ENCODE results near the gene ECEL1. TPM values are rescaled to one million over a fixed set of nuclear protein-coding genes. Genes with fewer than 3 reads are reported as not detected.

Gene ECEL1
- total and polyA plus RNA-seq, 4 donors = 0.09 to 0.35 (median 0.23) TPM

DNA sequence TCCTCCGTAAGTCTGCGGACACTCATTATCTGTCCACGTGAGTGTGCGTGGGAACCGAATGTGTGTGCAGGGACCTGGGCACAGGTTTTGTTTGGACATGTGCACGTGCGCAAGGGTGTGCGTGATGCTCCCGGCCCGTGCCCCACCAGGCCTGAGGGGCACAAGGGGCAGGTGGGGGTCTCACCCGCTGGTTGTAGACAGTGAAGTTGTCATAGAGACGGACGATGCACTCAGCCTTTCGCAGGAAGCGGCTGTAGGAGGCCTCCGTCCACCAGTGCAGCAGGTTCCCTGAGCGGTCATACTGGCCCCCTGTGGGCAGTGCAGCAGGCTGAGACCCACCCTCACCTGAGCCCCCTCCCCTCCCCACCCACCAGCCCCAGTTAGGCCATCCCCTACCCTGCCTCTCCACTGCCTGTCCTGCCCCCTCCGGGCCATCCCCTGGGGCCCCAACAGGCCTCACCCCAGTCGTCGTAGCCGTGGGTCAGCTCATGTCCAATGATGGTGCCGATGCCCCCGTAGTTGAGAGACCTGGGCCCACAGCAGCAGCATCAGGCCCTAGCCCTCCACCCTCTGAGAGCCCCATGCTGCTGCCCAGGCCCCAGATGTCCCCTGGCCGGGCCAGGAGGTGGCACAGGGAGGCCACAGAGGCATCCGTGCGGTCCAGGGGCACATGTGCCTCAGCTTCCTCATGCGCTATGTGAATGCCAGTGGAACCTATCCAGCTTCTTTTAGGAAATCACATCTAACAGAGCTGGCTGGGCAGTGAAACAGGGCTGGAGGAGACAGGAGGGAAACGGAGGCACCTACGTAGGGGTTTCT is 6.1 kb downstream of the ECEL1 start:
- ATAC-seq (ENCODE audit: insufficient read depth, low FRiP score) = no peak
- Histone ChIP-seq H3K9me3 (ENCODE audit: control insufficient read depth in 4 of 4, insufficient read depth in 3 of 4, low read length in 3 of 4) (peaks cover 0 to 2% (median 0%) of the 10 kb centered on the region in 4 donors), H3K27ac (ENCODE audit: low read depth in 1 of 2, low read length in 1 of 2) (no peak overlapping the region), H3K9ac (ENCODE audit: insufficient read depth in 1 of 2, low read length in 2 of 2) (no peak overlapping the region), H3K4me3 (no peak overlapping the region), H3K36me3 (ENCODE audit: control insufficient read depth in 4 of 4, insufficient read depth in 4 of 4, low read length in 4 of 4) (no peaks in the 10 kb centered on the region), H3K4me1 (ENCODE audit: control insufficient read depth in 5 of 5, insufficient read depth in 5 of 5, low read length in 5 of 5) (peaks cover 0 to 4% (median 0%) of the 10 kb centered on the region in 5 donors), H3K27me3 (ENCODE audit: control insufficient read depth in 3 of 3, insufficient read depth in 3 of 3, low read length in 2 of 3) (peaks cover 15 to 38% (median 25%) of the 10 kb centered on the region in 3 donors)
- TF ChIP-seq, protein P1, sequence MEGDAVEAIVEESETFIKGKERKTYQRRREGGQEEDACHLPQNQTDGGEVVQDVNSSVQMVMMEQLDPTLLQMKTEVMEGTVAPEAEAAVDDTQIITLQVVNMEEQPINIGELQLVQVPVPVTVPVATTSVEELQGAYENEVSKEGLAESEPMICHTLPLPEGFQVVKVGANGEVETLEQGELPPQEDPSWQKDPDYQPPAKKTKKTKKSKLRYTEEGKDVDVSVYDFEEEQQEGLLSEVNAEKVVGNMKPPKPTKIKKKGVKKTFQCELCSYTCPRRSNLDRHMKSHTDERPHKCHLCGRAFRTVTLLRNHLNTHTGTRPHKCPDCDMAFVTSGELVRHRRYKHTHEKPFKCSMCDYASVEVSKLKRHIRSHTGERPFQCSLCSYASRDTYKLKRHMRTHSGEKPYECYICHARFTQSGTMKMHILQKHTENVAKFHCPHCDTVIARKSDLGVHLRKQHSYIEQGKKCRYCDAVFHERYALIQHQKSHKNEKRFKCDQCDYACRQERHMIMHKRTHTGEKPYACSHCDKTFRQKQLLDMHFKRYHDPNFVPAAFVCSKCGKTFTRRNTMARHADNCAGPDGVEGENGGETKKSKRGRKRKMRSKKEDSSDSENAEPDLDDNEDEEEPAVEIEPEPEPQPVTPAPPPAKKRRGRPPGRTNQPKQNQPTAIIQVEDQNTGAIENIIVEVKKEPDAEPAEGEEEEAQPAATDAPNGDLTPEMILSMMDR (IDR thresholded peaks at IDR 0.05; ENCODE audit: control extremely low read depth, extremely low read depth) = no peak
- DNase-seq = no peak
- WGBS, 2 donors = 88 to 91% methylated on average over 29 of the region's 29 CpGs

DNA sequence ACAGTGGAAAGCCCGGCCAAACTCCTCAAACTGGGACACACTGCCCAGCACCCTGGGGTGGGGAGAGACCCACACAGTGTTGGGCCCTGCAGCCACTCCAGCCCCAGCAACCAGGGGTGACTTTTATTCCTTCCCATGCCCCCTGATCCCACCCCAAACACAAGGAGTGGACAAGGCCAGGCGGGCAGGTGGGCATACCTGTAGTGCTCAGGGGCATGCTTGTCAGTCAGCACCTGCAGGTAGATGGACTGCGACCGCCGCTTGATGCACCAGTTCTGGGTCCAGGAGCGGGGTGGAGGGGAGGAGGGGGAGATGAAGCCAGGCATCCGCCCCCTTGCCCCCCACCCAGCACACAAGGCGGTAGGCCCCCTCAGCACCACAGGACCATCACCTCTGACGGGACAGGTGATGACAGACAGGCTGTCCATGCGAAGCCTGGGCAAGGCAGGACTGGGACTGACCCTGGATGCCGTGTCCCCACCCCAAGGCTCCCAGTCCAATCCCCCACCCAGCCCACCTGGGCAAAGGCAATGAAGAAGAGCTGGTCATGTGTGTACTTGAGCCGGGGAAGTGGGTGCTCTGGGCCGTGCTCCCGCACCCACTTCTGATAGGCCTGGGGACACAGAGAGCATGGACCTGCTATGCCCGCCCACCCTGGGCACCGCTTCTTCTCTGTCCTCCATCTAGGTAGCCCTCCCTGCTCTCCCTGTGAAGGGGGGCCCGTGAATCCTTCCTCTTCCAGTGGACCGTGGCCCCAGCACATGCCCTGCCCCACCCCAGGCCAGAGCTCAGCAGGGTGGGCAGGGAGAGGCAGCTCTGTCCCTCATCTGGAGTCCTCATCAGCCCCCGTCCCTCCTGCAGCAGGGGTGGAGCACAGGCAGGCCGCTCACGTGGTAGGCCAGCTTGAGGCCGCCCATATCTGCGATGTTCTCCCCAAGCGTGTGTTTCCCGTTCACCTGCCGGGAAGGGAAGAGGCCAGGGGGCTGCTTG is 7.1 kb downstream of the ECEL1 start:
- Histone ChIP-seq H3K9me3 (ENCODE audit: control insufficient read depth in 4 of 4, insufficient read depth in 3 of 4, low read length in 3 of 4) (peaks cover 0 to 2% (median 0%) of the 10 kb centered on the region in 4 donors), H3K27ac (ENCODE audit: low read depth in 1 of 2, low read length in 1 of 2) (no peak overlapping the region), H3K36me3 (ENCODE audit: control insufficient read depth in 4 of 4, insufficient read depth in 4 of 4, low read length in 4 of 4) (no peaks in the 10 kb centered on the region), H3K4me1 (ENCODE audit: control insufficient read depth in 5 of 5, insufficient read depth in 5 of 5, low read length in 5 of 5) (no peaks in the 10 kb centered on the region), H3K27me3 (ENCODE audit: control insufficient read depth in 3 of 3, insufficient read depth in 3 of 3, low read length in 2 of 3) (peaks cover 12 to 34% (median 23%) of the 10 kb centered on the region in 3 donors), H3K9ac (ENCODE audit: insufficient read depth in 1 of 2, low read length in 2 of 2) (no peak overlapping the region), H3K4me3 (no peak overlapping the region)
- TF ChIP-seq, protein P1 (IDR thresholded peaks at IDR 0.05; ENCODE audit: control extremely low read depth, extremely low read depth) = no peak
- ATAC-seq (ENCODE audit: insufficient read depth, low FRiP score) = no peak
- DNase-seq = no peak
- 83 to 88% methylated on average over 25 to 26 of the region's 26 CpGs for WGBS, 2 donors

DNA sequence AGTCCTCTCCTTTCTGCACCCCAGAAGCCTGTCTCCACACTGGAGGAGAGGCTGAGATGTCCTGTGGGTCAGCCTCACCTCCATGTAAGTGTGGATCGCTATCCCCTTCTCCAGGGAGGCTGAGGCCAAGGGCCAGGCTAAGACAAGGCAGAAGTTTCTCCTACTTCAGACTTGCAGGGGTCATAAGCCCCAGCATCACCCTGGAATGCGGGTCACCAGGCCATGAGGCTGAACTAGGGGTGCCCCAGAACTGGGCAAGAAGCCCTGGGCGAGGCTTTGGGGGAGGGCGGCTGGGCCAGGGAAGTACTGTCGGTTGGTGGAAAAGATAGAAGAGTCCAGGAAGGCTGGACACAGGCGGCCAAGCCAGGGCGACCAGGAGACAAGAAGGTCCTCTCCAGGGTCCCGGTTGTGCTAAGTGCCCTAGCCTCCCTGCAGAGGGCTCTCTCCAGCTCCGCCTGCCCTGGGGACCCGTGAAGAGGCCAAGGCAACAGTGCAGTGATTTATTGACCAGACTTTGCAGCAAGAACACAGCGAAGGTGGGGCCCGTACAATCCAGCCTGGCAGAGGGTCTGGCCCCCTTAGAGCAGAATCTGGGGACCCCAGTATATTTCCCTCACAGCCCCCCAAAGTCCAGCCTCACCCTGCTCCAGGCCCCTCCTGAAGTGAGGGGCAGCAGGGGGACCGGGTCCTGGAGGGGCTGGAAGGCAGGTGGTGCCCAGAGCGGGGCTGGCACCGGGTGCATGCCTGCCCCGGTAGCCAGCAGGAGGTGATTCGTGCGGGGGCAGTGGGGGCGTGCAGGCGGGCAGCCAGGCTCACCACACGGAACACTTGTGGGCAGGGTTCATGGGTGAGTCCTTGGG is 8.1 kb downstream of the ECEL1 start:
- Histone ChIP-seq H3K4me3 (no peak overlapping the region), H3K27me3 (ENCODE audit: control insufficient read depth in 3 of 3, insufficient read depth in 3 of 3, low read length in 2 of 3) (peaks cover 5 to 24% (median 20%) of the 10 kb centered on the region in 3 donors), H3K27ac (ENCODE audit: low read depth in 1 of 2, low read length in 1 of 2) (no peak overlapping the region), H3K9ac (ENCODE audit: insufficient read depth in 1 of 2, low read length in 2 of 2) (no peak overlapping the region), H3K9me3 (ENCODE audit: control insufficient read depth in 4 of 4, insufficient read depth in 3 of 4, low read length in 3 of 4) (no peaks in the 10 kb centered on the region), H3K36me3 (ENCODE audit: control insufficient read depth in 4 of 4, insufficient read depth in 4 of 4, low read length in 4 of 4) (no peaks in the 10 kb centered on the region), H3K4me1 (ENCODE audit: control insufficient read depth in 5 of 5, insufficient read depth in 5 of 5, low read length in 5 of 5) (no peaks in the 10 kb centered on the region)
- TF ChIP-seq, protein P1 (IDR thresholded peaks at IDR 0.05; ENCODE audit: control extremely low read depth, extremely low read depth) = no peak
- DNase-seq (no peak), ATAC-seq (ENCODE audit: insufficient read depth, low FRiP score) (no peak)
- WGBS, 2 donors = 77 to 82% methylated on average over 21 of the region's 21 CpGs
